ENCODE data around the gene RAD9A. TPM values are rescaled to one million over a fixed set of nuclear protein-coding genes. Genes with fewer than 3 reads are reported as not detected.

The RAD9A gene

Small RNA genes within 50 kb of the gene (small RNA-seq; reads per million reads assigned to genes)
- not detected for gene RN7SKP239 (ENCODE audit: low read depth)
- not detected for gene RNU6-1238P (ENCODE audit: low read depth)
